ENCODE data around the gene RAB36.
"Not testable (repeated sequence)": the region's sequence is repeated elsewhere in the genome, so short reads cannot be mapped to it uniquely, and the experiment has no call there.

Gene RAB36

DNA sequence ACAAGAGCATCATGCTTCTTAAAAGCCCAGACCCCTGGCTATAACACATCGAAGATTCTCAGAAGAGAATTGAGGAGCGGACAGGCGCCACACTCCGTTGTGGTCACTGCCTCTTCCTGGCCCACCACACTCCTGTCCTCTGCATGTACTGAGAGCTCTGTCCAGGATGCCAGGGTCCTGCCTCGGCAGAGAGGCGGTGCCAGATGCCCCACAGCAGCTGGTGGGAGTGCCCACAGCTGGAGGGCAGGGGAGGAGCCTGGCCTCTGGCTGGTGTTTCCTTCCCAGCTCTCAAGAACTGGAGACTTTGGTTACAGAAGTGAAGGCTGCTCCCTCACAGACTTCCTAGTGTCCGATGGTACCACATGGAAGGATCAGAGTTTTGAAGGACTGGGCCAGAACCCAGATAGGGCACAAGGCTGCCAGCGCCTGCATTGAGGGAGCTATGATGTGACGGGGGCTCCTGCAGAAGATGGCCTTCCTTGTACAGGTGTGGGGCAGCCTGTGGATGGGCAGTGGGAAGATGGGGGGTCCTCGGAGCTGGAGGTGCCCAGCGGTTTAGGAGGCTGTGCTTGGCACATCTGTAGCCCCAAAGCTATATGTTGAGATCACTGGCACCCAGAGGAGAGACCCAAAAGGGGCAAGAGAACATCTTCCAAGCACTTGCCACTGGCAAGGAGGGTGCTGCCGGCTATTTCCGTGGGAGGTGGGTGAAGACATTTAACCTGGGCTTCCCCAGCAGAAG is 22.9 kb upstream of the RAB36 start:
- no peak for DNase-seq

DNA sequence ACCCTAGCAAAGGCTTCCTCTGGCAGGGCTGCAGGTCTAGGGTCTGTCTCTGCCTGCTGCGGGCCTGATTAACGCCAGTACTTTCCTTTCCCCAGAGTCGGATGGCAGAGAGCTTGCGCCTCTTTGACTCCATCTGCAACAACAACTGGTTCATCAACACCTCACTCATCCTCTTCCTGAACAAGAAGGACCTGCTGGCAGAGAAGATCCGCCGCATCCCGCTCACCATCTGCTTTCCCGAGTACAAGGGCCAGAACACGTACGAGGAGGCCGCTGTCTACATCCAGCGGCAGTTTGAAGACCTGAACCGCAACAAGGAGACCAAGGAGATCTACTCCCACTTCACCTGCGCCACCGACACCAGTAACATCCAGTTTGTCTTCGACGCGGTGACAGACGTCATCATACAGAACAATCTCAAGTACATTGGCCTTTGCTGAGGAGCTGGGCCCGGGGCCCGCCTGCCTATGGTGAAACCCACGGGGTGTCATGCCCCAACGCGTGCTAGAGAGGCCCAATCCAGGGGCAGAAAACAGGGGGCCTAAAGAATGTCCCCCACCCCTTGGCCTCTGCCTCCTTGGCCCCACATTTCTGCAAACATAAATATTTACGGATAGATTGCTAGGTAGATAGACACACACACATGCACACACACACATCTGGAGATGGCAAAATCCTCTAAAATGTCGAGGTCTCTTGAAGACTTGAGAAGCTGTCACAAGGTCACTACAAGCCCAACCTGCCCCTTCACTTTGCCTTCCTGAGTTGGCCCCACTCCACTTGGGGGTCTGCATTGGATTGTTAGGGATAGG is 22.1 kb upstream of the RAB36 start:
- no peak for DNase-seq

DNA sequence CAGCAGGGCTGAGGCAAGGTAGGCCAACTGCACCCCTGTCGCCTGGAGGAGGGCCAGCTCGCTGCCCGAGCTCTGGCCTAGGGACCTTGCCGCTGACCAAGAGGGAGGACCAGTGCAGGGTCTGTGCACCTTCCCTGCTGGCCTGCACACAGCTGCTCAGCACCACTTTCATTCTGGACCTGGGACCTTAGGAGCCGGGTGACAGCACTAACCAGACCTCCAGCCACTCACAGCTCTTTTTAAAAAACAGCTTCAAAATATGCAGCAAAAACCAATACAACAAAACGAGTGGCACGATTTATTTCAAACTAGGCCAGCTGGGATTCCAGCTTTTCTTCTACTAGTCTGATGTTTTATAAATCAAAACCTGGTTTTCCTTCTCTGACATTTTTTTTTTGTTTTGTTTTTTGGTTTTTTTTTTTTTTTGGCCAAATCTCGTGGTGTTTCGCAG is 21.4 kb upstream of the RAB36 start:
- no peak for DNase-seq

DNA sequence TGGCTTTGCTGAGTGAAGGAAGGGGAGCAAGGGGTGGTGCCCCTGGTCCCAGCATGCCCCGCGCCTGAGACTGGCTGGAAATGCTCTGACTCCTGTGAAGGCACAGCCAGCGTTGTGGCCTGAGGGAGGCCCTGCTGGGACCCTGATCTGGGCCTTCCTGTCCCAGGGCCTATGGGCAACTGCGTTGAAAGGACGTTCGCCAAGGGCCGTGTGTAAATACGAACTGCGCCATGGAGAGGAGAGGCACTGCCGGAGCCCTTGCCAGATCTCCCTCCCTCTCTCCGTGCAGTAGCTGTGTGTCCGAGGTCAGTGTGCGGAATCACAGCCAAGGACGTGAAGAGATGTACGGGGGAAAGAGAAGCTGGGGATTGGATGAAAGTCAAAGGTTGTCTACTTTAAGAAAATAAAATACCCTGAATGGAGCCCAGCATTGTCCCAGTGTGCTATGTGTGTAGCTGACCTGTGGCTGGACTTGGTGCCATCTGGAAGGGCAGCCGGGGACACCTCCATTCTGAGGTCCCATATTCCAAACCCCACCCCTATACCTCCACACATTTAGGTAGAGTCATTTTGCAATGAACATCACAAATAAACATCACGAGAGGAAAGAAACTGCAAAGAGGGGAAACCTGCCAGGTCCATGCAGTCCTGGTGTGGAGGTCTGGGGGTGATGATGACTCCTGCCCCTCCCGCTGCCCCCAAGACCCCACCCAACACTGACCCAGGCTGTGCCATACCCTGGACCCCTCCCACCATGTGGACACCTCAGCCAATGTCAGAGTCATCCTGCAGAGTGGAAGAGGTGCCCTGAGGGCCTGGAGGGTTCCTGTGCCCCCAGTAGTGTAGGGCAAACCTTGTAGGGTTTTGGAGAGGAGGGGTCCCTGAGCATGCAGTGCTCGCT is 20.4 kb upstream of the RAB36 start:
- no peak for DNase-seq

DNA sequence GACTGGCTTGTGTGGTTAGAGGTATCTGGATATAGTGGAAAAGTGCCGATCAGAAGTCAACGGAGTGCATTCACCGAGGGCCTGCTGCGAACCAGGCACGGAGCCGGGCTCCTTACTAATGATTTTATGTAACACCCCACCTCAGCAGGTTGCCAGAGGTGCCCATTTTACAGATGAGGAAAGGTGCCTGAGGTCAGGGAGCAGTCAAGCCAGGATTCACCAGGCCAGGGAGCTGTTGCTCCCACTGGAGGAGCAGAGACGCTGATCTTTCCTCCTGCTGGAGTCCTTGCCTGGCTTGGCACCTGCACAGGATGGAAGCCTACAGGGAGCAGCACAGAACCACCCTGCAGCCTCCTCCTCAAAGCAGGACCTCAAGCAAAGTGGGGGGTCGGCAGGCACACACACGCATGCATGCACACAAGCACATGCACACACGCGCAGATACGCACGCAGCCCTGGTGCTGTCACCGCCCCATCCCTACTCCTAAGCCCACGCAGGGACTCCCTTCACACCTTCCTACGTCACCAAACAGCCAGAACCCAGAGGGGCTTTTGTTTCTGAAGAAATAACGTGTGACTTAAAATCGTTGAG is 19.7 kb upstream of the RAB36 start:
- DNase-seq = no peak

DNA sequence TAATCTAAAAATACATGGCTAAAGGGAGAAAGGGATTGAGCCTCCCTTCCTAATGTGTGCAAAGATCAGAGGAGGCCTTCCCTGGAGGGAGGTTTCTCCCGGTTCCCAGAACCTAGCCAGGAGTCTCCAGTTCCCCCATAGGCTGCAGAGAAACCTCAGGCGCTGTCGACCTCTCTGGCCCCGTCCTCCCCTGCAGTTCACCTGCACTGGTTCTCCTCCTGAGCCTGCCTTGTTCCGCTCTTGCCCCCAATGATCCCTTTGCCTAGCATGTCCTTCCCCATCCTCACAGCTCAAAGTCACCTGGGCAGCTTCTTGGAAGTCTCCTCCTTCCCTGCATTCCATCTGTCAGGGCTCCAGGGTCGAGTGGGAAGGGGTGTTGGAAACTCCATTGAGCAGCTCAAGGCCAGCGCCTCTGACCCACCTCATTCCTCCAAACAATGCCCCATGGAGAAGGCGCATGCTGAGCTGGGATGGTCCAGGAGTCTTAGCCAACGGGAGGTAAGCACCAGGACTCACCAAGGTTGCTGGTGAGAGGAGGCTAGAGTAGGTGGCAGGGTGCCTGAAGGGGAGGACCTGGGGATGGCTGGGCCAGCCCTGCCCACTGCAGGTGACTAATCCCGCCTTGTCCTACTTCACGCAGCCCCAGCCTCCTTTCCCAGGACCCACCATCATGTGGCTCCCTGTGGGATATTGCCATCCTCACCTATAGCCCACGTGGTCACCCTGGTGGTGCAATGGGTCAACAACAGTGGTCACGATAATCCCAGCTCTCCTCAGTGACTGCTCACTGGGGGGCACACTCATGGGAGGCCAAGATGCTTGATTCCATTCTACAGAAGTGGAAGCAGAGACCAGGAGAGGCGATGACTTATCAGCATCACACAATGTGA is 18.9 kb upstream of the RAB36 start:
- no peak for DNase-seq

DNA sequence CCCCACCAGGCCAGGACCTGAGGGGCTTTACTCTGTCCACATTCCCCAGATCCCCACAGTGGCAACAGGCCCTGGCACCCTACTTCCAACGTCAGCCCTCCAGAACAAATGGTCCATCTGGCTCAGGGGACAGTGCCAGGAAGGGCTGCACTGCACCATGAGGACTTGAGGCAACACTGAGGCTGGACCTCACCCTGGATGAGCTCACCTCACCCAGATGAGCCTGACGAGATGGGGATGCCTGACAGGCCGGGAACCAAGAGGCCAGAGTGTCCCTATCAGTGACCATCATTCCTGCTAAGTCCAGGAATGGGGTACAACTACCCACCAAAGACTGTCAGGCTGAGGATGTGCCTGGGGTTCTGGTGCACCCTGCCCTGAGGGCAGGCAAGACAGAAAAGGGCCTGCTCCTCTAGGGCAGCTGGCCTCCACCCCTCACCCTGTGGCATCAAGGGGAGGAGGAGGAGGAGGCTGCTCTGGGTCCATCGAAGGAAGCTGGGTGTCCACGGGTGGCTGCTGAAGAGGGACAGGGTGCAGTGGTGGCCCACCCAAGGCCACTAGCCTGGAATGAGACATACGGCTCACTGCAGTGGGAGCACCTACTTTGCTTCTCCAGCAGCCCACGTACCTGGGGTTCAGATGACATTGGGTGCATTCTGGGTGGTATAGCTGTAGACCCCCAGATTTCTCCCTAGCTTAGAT is 18.1 kb upstream of the RAB36 start:
- DNase-seq = no peak

DNA sequence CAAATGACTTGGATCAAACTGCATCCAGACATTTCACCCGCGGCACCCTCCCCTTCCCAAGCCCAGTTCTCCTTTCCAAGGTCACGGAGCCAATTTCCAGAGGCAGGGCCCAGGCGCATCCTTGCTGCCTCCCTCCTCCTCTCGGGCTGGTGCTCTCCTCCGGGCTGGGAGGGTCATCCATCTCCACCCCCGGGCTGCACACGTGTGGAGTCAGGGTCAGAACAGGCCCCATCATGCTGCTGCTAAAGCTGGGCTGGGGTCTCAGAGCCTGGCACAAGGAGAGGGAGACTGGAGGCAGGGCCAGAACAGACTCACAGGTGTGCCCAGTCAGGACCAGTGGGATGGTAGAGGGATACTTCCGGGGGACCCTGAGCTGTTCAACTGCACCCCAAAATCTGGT is 17.5 kb upstream of the RAB36 start:
- DNase-seq = no peak

DNA sequence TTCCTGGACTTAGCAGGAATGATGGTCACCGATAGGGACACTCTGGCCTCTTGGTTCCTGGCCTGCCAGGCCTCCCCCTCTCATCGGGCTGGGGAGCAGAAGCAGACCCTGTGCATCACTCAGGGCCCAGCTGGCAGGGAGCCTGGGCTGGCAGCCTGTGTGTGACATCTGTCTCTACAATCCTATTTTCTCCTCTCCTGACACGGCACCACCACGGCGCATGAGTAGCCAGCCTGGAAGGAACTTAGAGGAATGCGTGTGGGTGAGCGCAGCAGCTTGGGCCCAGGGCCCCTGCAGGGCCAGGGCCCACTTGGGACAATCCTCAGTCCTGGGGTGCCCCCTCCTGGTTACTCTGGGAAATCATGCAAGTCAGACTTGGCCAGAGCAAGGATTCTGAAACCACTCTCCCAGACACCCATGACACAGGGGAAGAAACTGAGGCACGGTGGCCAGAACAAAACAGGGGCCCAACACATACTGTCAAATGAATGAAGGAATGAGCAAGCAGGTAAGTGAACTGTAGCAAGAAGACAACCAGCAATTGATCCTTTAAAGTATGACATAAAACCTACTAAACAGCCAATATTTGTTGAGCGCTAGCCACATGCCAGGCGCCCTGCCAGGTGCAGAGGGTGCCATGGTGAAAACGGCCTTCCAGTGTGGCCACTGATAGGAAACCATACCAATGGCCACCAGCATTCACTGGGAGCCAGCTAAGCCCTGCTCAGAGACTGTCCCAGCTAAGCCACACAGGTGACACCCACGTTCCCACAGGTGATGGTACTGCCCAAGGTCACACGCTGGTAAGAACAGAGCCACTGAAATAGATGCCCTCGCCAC is 16.8 kb upstream of the RAB36 start:
- peak; percentile 96 for DNase-seq

DNA sequence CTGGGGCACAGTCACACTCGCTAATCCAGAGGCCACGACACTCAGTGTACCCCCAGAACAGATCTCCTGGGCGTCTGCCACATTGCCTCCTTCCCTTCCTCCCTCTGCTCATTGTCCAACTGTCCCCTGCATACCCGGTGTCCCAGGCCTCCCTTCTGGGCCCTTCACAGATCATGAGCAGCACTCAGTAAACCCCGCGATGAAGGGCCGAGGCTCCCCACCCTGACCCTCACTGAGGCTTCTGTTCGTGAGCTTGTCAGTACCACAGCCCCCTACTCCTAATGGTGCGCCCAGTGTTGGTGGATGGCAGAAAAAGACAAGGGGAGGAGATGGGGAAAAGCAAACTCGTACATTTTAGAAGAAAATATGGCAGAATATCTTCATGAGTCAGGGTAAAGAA is 16.1 kb upstream of the RAB36 start:
- no peak for DNase-seq

DNA sequence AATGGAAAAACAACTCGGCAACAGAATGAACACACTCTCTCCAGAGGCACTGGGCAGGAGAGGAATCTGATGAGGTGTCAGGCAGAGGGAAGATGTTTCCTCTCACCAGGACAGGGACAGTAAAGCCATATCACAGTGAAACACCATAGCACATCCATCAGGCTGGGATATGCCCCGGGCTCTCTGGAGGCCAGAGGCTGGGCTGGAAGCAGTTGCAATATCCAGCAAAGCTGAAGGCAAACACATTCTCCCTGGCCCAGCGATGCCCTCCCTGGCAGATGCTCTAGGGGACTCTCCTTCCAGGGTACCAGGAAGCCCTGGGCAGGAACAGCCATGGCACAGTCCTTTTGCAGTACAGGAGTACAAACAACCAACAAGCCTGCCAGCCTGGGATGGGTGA is 14.6 kb upstream of the RAB36 start:
- peak; percentile 17 for DNase-seq

DNA sequence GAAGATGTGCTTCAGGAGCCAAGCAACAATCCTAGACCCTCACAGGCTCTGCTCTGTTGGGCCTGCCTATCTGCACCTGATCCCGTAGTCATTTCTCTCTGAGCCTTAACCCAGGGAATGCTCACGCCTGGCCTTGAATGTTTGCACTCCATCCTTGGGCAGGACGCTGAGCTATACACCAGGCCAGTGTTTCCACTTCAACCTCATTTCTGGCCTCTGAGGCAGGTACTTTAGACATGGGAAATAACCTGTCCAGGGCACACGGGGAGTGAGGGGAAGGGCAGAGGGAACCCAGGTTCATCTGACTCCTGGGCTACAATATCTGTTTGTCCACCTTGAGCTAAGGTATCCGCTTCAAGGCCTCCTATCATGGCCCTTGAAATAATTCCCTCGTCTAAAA is 13.3 kb upstream of the RAB36 start:
- no peak for DNase-seq

DNA sequence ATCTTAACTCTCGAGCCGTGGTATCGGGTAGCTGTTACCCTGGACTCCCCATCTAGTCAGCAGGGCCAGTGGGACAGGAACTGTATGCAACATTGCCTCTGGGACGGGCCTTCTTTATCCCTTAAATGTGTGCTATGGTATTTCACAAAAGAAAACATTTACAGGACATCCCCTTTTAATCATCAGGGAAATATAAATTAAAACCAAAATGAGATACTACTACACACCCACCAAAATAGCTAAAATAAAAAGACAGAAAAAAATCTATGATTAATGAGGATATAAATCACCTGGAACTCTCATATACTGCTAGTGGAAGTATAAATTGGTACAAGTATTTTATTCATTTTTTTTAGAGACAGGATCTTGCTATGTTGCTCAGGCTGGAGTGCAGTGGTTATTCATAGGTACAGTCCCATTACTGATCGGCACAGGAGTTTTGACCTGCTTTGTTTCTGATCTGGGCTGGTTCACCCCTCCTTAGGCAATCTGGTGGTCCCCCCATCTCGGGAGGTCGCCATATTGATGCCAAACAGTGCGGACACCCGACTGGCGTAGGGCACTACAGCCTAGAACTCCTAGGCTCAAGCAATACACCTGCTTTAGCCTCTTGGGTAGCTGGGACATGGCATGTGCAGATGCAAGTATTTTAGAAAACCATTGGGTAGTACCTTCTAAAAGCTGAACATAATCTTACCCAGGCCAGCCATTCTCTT is 12.7 kb upstream of the RAB36 start:
- DNase-seq = no peak

DNA sequence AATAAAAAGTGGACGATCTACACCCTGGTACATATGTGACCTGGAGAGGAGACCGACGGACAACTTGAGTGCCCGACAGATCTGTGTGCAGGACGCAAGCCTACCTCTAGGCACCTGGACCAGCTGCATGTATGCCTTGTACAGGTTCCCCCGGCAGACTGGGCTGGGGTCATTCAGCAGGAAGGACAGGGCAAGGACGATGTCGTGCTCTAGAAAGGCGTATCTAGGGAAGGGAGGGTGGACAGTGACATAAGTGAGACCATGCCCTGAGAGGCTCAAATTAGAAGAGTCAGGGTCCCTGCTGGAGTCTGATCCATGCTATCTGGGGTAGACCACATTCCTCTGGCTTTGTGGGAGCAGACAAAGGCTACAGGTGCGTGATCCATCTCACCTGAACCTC is 11.4 kb upstream of the RAB36 start:
- no peak for DNase-seq

DNA sequence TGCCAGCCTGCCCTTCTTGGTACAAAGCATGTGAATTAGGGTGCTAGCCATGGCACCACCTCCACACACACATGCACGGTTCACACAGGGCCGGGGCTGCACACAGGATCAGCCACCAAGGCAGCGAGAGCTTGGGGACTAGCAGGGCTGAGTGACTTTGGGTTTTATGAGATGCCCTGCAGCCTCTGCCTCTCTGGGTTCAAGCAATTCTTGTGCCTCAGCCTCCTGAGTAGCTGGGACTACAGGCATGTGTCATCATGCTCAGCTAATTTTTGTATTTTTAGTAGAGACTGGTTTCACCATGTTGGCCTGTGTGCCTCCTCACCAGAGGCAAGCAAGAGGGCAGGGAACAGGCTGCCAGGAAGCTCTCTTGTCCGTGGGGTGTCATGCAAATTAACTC is 8.3 kb upstream of the RAB36 start:
- not testable (repeated sequence) for DNase-seq

DNA sequence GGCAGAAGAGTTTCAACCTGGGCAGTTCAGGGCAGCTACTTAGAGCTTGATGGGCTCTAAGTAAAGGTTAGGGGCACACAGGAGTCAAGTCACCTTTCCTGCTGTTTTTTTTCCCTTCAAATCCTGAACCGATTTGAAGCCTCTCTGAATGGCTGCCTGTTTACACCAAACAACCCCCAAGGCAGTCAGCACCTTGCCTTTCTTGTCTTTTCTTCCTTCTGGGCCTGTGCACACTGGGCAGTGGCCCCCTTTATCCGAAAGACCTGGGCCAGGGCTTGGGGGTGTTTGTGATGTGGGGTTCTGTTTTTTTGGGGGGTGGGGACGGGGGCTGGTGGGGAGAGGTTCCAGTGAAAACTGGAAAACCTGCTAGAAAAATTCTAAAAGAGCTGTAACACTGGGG is 7.8 kb upstream of the RAB36 start:
- no peak for DNase-seq

DNA sequence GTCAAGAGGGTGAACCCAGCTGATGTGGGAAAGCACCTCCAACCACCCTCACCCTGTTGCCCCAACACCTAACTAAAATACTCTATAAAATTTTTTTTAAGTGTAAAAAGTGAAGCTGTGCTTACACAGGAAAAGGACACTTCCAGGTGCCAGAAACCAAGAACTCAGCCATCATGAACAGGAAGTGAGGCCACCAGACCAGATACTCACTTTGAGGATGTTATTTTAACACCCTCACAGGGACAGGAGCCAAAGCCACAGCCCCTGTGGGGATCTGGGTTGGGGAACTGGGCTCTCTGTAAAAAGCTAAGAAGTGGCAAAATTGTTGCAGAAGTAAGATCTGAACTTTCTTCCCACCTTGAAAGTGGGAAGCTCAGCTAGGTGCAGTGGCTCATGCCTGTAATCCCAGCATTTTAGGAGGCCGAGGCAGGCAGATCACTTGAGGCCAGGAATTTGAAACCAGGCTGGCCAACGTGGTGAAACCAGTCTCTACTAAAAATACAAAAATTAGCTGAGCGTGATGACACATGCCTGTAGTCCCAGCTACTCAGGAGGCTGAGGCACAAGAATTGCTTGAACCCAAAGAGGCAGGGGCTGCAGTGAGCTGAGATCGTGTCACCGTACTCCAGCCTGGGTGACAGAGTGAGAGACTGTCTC is 7.2 kb upstream of the RAB36 start:
- DNase-seq = no peak

DNA sequence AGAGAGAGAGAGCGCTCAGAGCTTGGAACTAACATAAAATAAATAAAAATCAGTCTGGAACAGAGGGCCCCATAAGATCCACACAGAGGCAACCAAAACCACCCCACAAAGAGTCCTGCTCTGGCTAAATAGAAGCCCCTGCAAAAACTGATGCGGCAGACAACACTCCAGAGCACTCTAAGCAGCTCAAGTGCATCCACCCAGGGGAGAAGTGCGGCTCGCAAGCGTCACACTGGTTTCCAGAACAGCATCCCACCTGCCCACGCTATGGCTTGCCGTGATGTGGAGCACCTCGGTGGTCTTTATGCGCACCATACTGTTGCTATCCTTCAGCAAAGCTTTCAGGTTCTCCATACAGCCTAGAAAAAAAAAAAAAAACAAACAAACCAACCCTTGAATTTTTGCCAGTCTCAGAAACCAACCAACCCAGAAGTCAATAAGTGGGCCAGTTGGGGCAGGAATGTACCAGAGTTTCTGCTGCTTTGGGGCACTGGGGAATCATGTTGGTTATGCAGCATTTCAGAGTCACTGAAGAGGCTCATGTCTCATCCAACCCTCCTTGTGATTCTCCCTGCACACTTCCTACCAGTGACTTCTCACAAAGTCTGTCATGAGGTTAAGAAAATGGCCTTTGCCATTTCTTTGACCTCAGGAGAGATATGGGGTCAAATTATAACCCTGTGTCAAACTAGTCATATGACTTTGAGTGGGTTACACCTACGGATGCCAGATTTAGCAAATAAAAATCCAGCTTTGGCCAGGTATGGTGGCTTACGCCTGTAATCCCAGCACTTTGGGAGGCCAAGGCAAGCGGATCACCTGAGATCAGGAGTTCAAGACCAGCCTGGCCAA is 6.5 kb upstream of the RAB36 start:
- no peak for DNase-seq

Data from NCI-H1694 (cell line).